Body of pancreas (tissue), 4 donors: ENCODE measurements around the gene SLCO3A1. TPM values are rescaled to one million over a fixed set of nuclear protein-coding genes. Genes with fewer than 3 reads are reported as not detected.

Experiments
- ATAC-seq: fragments of 150-250 bp; one replicate; pipeline ENCODE4 v1.9.1; 2016
- DNase-seq, 4 donors: peaks; one replicate each; pipeline ENCODE4 v3.0.0-alpha.2; 2019
- H3K27ac ChIP-seq, 4 donors: fragments of 200-600 bp; sonication (generic); 1 replicate in 3 of 4; 2 replicates in 1 of 4; pipeline versions ENCODE4 v1.5.1 to v1.6.1; 2016 to 2019; ENCODE audit warnings: mild to moderate bottlenecking in 1 of 4, mixed read lengths in 1 of 4, moderate library complexity in 1 of 4
- H3K27me3 ChIP-seq, 2 donors: fragments of 200-600 bp; sonication (generic); one replicate each; pipeline ENCODE4 v1.6.0; 2016; ENCODE audit warnings: mild to moderate bottlenecking in 1 of 2
- H3K36me3 ChIP-seq, 2 donors: fragments of 200-600 bp; sonication (generic); replicated peaks in 1 of 2; 2 replicates each; pipeline ENCODE4 v1.5.1; 2016; ENCODE audit warnings: low read depth in 2 of 2; ENCODE audit not compliant: insufficient read depth in 1 of 2
- H3K4me1 ChIP-seq: fragments of 200-600 bp; sonication (generic); one replicate; pipeline ENCODE4 v1.6.0; 2016
- H3K4me3 ChIP-seq, 2 donors: fragments of 200-600 bp; sonication (generic); 1 replicate in 1 of 2; 2 replicates in 1 of 2; pipeline ENCODE4 v1.5.1; 2016 to 2019
- H3K9me3 ChIP-seq, 3 donors: fragments of 200-600 bp; sonication (generic); 1 replicate in 2 of 3; 2 replicates in 1 of 3; pipeline ENCODE4 v1.5.1; 2016
- CTCF ChIP-seq, 7 experiments: fragments of 450-650 bp in 4 of 7; fragments of 200-600 bp in 3 of 7; sonication (generic) in 3 of 7; IDR thresholded peaks; one replicate each; pipeline ENCODE4 v1.5.1; 2016 to 2019; ENCODE audit warnings: antibody characterized with exemption in 7 of 7
- POLR2A ChIP-seq, 3 donors: fragments of 450-650 bp; IDR thresholded peaks; one replicate each; pipeline ENCODE4 v1.6.1; 2016; ENCODE audit warnings: antibody characterized with exemption in 3 of 3, mild to moderate bottlenecking in 2 of 3
- WGBS, 2 donors: methylation state at CpG; one replicate each; pipeline ENCODE4 v1.1.5; 2017; 5-methylcytosine and 5-hydroxymethylcytosine counted together
- intact Hi-C: fragments of 100-400 bp; cut with DNase I; formaldehyde crosslinking; loops from one replicate; pipeline ENCODE4 v1.15.1; 2023
- total RNA-seq, 2 donors: library from RNA; depleted of rRNA; stranded (reverse); fragments of >200 nt; gene quantifications; one replicate each; pipeline ENCODE4 v1.1.0, GENCODE V29; 2016

SLCO3A1 gene
- total RNA-seq, 2 donors from 2014 or later, result 5.7 to 12.9 TPM

GRCh38 chr15:91970142-91970541 is 116.6 kb downstream of the SLCO3A1 start:
- WGBS, 2 donors, result 71 to 78% methylated on average over 6 to 7 of the region's 7 CpGs
- Histone ChIP-seq H3K27me3 (peaks cover 0 to 4% of the 10 kb centered on the region in 2 donors), H3K4me1 (peaks cover 4% of the 10 kb centered on the region), H3K9me3 (no peaks in the 10 kb centered on the region), H3K27ac (no peak overlapping the region), H3K4me3 (no peak overlapping the region), H3K36me3 (no peaks in the 10 kb centered on the region)
- no peak for DNase-seq
- intact Hi-C loops, result no loop called here
- TF ChIP-seq POLR2A (IDR thresholded peaks at IDR 0.05) (no peak), CTCF (IDR thresholded peaks at IDR 0.05) (no peak)
- no peak for ATAC-seq

- H3K27ac ChIP-seq, result no peak overlapping the region
- no peak for ATAC-seq
- no peak for DNase-seq
- intact Hi-C loops, result no loop called here
- H3K9me3 ChIP-seq, result no peaks in the 10 kb centered on the region
- 55 to 66% methylated on average over 8 to 9 of the region's 9 CpGs for WGBS, 2 donors
- H3K4me1 ChIP-seq, result peaks cover 4% of the 10 kb centered on the region
- no peak overlapping the region for H3K4me3 ChIP-seq
- peaks cover 0 to 4% of the 10 kb centered on the region in 2 donors for H3K27me3 ChIP-seq
- TF ChIP-seq CTCF (IDR thresholded peaks at IDR 0.05) (no peak), POLR2A (IDR thresholded peaks at IDR 0.05) (no peak)
- H3K36me3 ChIP-seq, result no peaks in the 10 kb centered on the region
Measured at GRCh38 chr15:91973481-91973880, 120.0 kb downstream of the SLCO3A1 start.

GRCh38 chr15:91974321-91974720 is 120.8 kb downstream of the SLCO3A1 start:
- DNase-seq, result no peak
- intact Hi-C loops, result no loop called here

GRCh38 chr15:91975241-91975978 is 121.9 kb downstream of the SLCO3A1 start:
- H3K27ac ChIP-seq, result no peak overlapping the region
- DNase-seq, result no peak
- TF ChIP-seq CTCF (IDR thresholded peaks at IDR 0.05) (no peak), POLR2A (IDR thresholded peaks at IDR 0.05) (no peak)
- H3K9me3 ChIP-seq, result no peaks in the 10 kb centered on the region
- H3K4me1 ChIP-seq, result peaks cover 4% of the 10 kb centered on the region
- intact Hi-C loops, result no loop called here
- H3K27me3 ChIP-seq, result peaks cover 0 to 4% of the 10 kb centered on the region in 2 donors
- WGBS, 2 donors, result 56 to 77% methylated on average over 7 of the region's 7 CpGs
- no peak for ATAC-seq
- no peaks in the 10 kb centered on the region for H3K36me3 ChIP-seq
- no peak overlapping the region for H3K4me3 ChIP-seq

More at GRCh38 chr15:91974321-91974720, 120.8 kb downstream of the SLCO3A1 start:
- Histone ChIP-seq H3K4me1 (peaks cover 4% of the 10 kb centered on the region), H3K4me3 (no peak overlapping the region), H3K27ac (no peak overlapping the region), H3K9me3 (no peaks in the 10 kb centered on the region), H3K27me3 (peaks cover 0 to 4% of the 10 kb centered on the region in 2 donors), H3K36me3 (no peaks in the 10 kb centered on the region)
- no peak for TF ChIP-seq CTCF (IDR thresholded peaks at IDR 0.05)
- no peak for TF ChIP-seq POLR2A (IDR thresholded peaks at IDR 0.05)
- WGBS, 2 donors, result 46 to 56% methylated on average over 6 of the region's 6 CpGs
- no peak for ATAC-seq

DNA sequence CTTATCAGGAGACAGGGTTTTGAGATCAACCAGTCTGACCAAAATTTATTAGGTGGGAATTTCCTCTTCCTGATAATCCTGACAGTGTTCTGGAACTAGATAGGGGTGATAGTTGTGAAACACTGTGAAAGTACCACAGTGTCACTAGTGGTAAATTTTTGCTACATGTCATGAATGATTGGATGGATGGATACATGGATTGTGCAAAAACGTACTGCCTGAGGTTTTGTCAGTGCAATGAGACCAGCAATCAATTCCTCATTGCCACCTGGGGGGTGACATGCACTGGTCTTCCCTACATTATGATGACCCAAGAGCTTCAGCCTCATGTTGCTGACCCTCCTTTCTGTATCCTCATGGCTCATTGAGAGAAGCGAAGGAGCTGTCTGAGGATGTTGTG is 123.5 kb downstream of the SLCO3A1 start:
- Histone ChIP-seq H3K4me3 (no peak overlapping the region), H3K36me3 (no peaks in the 10 kb centered on the region), H3K27me3 (peaks cover 0 to 4% of the 10 kb centered on the region in 2 donors), H3K9me3 (no peaks in the 10 kb centered on the region), H3K4me1 (peaks cover 4% of the 10 kb centered on the region), H3K27ac (no peak overlapping the region)
- no peak for TF ChIP-seq CTCF (IDR thresholded peaks at IDR 0.05)
- DNase-seq (no peak), ATAC-seq (no peak)
- intact Hi-C loops, result no loop called here
- WGBS, 2 donors, result 54 to 70% methylated on average over 2 of the region's 2 CpGs
